Nucleus accumbens (tissue), 56 donors: ENCODE data around the gene COPB1.

ENCODE experiments used
- DNase-seq, 56 donors: peaks; one replicate each; lab custom pipeline; 2025; lab: John Stamatoyannopoulos, UW

The COPB1 gene

DNA sequence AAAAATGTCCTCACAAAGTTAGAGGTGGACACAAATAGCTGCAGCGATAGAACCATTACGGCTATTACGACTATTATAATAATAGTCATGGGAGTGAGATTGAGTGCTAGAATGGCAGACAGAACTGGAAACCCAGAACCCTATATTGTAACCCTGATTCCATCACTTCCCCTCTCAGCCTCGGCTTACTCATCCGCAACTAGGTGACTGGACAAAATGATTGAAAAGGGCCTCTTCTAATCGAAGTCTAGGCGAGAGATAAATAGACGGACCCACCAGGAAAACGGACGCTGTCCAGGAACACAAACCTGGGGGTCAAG, 19.9 kb upstream of the COPB1 start:
- no peak for DNase-seq

- DNase-seq: no peak
Measured at GRCh38 chr11:14518820-14519219, 19.2 kb upstream of the COPB1 start.

GRCh38 chr11:14513800-14514199, 14.2 kb upstream of the COPB1 start:
- no peak for DNase-seq

GRCh38 chr11:14506532-14506931, 6.9 kb upstream of the COPB1 start:
- no peak for DNase-seq

GRCh38 chr11:14503023-14503422, 3.4 kb upstream of the COPB1 start:
- DNase-seq: no peak

DNA sequence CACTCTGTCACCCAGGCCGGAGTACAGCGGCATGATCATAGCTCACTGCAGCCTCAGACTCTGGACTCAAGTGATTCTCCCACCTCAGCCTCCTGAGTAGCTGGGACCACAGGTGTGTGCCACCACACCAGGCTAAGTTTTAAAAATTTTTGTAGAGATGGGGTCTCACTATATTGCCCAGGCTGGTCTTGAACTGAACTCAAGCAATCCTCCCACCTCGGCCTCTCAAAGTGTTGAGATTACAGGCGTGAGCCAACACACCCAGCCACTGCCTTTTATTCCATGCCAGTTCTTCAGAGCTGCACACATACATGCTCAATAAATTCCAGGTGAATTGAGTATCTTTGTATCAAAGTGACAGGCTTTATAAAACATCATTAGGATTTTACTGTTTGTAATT, 2.4 kb upstream of the COPB1 start:
- no peak for DNase-seq

- peak in 19 of 56 donors; percentile 1 to 38 (median 3) for DNase-seq
Measured at GRCh38 chr11:14500181-14500651, 605 bp upstream of the COPB1 start.

DNA sequence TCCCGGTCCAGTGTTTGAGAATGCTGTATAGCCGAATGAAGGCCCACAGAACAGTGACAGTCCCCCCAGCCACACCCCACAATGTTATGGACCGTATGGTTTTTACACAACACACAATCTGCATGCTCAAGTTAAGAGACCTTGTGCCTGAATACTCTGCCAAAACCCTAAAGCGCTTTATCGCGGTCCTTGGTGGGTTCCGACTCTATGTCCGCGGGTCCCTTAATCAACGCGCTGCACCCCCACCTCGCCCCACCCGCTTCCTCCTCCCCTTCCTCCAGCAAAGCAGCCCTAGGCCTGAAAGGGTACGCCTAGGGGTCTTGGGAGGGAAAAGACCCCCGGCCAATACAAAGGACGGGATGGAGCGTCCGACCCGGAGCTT, 442 bp downstream of the COPB1 start:
- peak in 7 of 56 donors; percentile 15 to 53 (median 48) for DNase-seq

- no peak for DNase-seq
Measured at GRCh38 chr11:14480716-14481115, 18.9 kb downstream of the COPB1 start.

DNA sequence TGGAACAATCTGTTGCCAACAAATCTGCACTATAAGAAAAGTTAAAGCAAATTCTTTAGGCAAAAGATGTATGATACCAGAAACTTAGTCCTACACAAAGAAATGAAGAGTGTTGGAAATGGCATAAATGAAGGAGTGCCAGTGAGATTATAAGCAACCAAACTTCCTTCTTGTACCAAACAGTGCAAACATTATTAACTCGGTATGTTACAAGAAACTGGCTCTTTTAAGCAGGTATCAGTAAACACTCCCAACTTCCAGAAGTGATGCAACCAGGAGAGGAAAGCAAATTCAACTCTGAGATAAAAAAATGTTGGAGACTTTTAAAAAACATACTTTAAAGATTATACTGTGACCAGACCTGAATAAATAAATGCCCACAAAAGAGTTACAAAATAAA, 28.5 kb downstream of the COPB1 start:
- DNase-seq: no peak

GRCh38 chr11:14463623-14464022, 36.0 kb downstream of the COPB1 start:
- DNase-seq: no peak

DNA sequence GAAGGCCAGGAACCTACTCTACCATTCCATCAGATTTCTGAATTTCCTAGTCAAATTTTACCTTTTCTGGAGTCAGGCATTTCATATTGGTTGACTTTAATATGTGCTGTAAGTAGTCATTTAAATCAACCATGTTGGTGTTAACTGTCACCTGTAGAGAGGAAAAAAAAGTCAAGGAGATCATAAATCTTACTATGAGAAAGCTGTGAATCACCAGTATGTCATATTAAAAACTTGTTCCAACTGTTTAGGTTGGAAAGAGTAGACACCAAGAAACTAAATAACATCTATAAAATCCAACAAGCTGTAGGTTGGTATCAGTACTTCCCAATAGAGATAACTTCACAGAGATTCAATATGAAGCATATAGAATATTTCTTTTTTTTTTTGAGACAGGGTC, 39.5 kb downstream of the COPB1 start:
- DNase-seq: no peak

DNA sequence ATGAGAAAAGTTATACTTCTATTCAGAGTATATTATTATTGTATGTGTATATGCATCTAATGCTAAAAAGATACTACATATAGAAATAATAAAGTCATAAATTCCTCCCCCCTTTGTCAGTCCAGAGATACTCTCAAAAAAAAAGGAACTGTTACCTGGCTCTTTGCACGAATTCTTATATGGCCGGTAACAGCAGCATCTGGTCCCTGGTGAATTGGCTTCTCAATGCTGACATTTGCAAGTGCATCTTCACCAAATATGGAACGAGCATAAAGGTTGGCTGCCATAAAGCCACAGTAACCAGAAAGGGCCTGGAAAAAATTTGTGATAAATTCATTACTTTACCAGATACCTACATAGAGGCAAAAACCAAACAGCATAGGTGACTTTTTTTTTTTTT, 41.2 kb downstream of the COPB1 start:
- no peak for DNase-seq

DNA sequence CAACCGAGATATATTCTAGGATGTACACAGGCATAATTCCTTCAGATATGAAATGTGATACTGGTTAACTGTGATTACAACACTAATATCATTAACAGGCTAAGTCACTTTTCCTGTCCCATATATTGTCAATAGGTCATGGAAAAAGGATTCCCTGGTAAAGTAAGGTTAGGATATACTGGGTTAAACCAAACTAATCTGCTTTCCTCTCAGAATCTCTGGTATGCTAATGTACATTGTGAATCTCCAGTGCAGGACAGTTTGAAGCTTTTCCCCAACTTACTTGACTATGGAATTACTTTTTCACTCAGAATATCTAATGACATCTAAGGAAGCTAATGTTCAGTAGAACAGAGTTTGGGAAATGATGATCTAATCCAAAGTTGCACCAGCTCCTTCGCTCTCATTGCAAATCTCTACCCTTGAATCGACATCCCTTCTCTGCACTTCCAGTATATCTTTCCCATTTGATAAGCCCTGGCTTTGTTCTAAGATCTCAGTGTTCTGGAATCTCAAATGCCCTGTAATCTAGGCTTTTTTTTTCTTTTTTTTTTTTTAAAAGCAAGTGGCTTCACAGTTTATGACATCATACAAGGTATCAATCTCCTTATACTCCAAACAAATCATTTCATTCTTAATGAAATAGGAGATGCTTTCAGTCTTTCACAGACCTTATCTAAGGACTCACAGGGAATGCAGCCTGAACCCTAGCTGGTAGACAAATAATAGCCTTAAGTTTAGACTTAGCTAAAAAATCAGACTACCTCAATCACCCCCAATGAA, 43.8 kb downstream of the COPB1 start:
- DNase-seq: no peak

DNA sequence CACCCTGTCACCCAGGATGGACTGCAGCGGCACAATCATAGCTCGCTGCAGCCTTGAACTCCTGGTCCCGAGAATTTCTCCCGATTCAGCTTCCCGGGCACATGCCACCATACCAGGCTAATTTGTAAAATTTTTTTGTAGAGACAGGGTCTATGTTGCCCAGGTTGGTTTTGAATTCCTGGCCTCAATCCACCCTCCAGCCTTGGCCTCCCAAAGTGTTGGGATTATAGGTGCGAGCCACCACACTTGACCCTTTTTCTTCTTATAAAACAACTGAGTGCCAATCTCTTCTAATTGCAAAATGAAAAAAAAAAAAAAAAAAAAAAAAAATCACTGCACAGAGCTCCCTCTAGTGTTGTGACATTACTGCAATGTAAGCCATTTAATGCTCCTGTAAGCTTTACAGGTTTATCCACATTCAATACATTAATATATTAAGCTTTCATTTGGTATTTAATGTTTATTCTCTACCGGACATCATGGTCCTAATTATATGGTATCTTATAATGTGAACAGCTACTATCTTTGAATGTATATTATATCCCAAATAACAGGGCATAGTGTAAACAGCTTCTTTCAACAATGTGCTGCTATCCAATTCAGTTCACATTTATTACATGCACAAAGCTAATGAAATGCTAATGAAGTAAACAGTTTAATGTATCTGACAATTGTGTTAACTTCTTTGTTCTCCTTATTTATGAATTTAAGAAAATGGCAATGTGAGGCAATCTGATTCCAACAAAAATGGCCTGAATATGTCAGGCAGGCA, 44.6 kb downstream of the COPB1 start:
- peak in 4 of 56 donors; percentile 2 to 12 (median 2) for DNase-seq

- no peak for DNase-seq
Measured at GRCh38 chr11:14451825-14452224, 47.8 kb downstream of the COPB1 start.

DNA sequence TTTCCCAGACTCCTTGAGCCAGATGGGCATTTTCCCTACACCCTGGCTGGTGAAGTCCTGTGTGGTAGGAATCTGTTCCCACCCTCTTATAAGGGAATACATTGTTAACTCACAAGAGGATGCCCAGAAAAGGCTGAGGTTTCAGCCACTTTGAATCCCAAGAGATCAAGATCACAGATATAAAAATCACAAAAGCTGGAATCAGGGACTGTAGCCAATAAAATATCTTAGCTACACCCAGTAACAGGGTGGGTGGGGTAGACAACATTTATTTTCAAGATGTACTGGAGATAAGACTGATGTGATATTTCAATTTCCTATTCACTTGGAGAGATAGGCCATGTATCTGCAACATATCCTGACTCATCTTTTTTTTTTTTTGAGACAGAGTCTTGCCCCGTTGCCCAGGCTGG, 50.3 kb downstream of the COPB1 start:
- no peak for DNase-seq

GRCh38 chr11:14448240-14448639, 51.4 kb downstream of the COPB1 start:
- DNase-seq: no peak

DNA sequence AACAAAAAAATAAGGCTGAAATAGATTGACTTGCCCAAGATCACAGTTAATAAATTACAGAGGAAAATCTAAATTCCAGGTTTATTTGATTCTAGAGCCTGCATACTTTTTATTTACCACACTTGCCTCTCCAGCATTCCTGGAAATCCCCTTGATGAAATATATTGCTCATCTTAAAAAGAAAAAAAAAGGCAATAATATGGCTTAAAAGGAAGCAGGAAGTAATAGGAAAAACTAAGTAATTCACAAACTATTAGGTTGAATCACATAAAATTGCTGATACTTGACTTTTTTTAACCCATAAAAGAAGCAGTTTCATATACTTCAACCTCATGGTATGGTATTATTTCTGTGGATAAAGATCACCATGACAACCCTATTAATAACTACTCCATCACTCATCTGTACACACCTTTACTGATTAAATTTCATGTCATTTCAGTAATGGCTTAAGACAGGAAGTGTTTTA, 52.9 kb downstream of the COPB1 start:
- no peak for DNase-seq

GRCh38 chr11:14445542-14446530, 53.8 kb downstream of the COPB1 start:
- no peak for DNase-seq
